BLaER1 treated with 17β-estradiol and CSF1 and Interleukin-3, amounts not matched to agents 10 nM and 100 nM (cell line): ENCODE results near the gene MAN2A1.
"Not testable (repeated sequence)": the region's sequence is repeated elsewhere in the genome, so short reads cannot be mapped to it uniquely, and the experiment has no call there.

Experiments used
- H3K27ac ChIP-seq, 11 experiments: shearing (Covaris generic); formaldehyde crosslinking; 2 replicates each; pipeline ENCODE4 v1.8.1; 2022
- H3K27me3 ChIP-seq, 11 experiments: shearing (Covaris generic); formaldehyde crosslinking; 2 replicates each; pipeline ENCODE4 v1.8.1; 2022
- H3K36me3 ChIP-seq, 11 experiments: shearing (Covaris generic); formaldehyde crosslinking; 2 replicates each; pipeline ENCODE4 v1.8.1; 2022
- H3K4me1 ChIP-seq, 10 experiments: shearing (Covaris generic); formaldehyde crosslinking; 2 replicates each; pipeline ENCODE4 v1.8.1; 2022
- H3K4me2 ChIP-seq, 11 experiments: shearing (Covaris generic); formaldehyde crosslinking; 2 replicates each; pipeline ENCODE4 v1.8.1; 2022
- H3K4me3 ChIP-seq, 10 experiments: shearing (Covaris generic); formaldehyde crosslinking; 2 replicates each; pipeline ENCODE4 v1.8.1; 2022
- H3K9ac ChIP-seq, 11 experiments: shearing (Covaris generic); formaldehyde crosslinking; 2 replicates each; pipeline ENCODE4 v1.8.1; 2022
- H3K9me3 ChIP-seq, 11 experiments: shearing (Covaris generic); formaldehyde crosslinking; replicated peaks in 1 of 11; 2 replicates each; pipeline ENCODE4 v1.8.1; 2022
- H4K20me1 ChIP-seq, 11 experiments: shearing (Covaris generic); formaldehyde crosslinking; 2 replicates each; pipeline ENCODE4 v1.8.1; 2022
- Cebpa-rat ChIP-seq, 11 experiments: shearing (Covaris generic); IDR thresholded peaks; 2 replicates each; pipeline ENCODE4 v1.8.1; 2022

The MAN2A1 gene

GRCh38 chr5:109756543-109757185 is 66.9 kb downstream of the MAN2A1 start:
- Histone ChIP-seq H3K4me3 (no peak overlapping the region), H3K9ac (no peak overlapping the region), H3K27ac (no peak overlapping the region), H3K4me1 (peaks cover 0 to 13% (median 0%) of the 10 kb centered on the region in 10 experiments; a peak in 3 of 20 replicates), H3K9me3 (peaks cover 10 to 26% (median 14%) of the 10 kb centered on the region in 11 experiments), H3K4me2 (no peak overlapping the region), H4K20me1 (peaks cover 0 to 18% (median 0%) of the 10 kb centered on the region in 11 experiments; a peak in 5 of 22 replicates), H3K27me3 (no peaks in the 10 kb centered on the region), H3K36me3 (peaks cover 40 to 71% (median 50%) of the 10 kb centered on the region in 11 experiments)
- no peak for TF ChIP-seq Cebpa-rat (IDR thresholded peaks at IDR 0.05)

GRCh38 chr5:109757490-109757889 is 67.8 kb downstream of the MAN2A1 start:
- H3K27me3 ChIP-seq = no peaks in the 10 kb centered on the region
- H3K4me2 ChIP-seq = no peak overlapping the region
- H3K36me3 ChIP-seq = peaks cover 40 to 67% (median 50%) of the 10 kb centered on the region in 11 experiments
- H3K27ac ChIP-seq = no peak overlapping the region
- H3K9me3 ChIP-seq = peaks cover 10 to 28% (median 15%) of the 10 kb centered on the region in 11 experiments
- no peak overlapping the region for H3K4me3 ChIP-seq
- peaks cover 0 to 21% (median 0%) of the 10 kb centered on the region in 11 experiments; a peak in 5 of 22 replicates for H4K20me1 ChIP-seq
- peaks cover 0 to 15% (median 0%) of the 10 kb centered on the region in 10 experiments; a peak in 3 of 20 replicates for H3K4me1 ChIP-seq
- H3K9ac ChIP-seq = no peak overlapping the region
- TF ChIP-seq Cebpa-rat (IDR thresholded peaks at IDR 0.05) = no peak

- Histone ChIP-seq H3K9me3 (peaks cover 10 to 31% (median 19%) of the 10 kb centered on the region in 11 experiments), H4K20me1 (peaks cover 0 to 18% (median 0%) of the 10 kb centered on the region in 11 experiments; a peak in 3 of 22 replicates), H3K4me1 (peaks cover 0 to 18% (median 0%) of the 10 kb centered on the region in 10 experiments; a peak in 3 of 20 replicates), H3K27me3 (no peaks in the 10 kb centered on the region), H3K36me3 (peaks cover 49 to 74% (median 65%) of the 10 kb centered on the region in 11 experiments), H3K9ac (no peak overlapping the region), H3K4me3 (no peak overlapping the region), H3K27ac (no peak overlapping the region), H3K4me2 (peak overlapping the region in 1 of 11 experiments; percentile 19; a peak in 1 of 22 replicates)
- no peak for TF ChIP-seq Cebpa-rat (IDR thresholded peaks at IDR 0.05)
Observed at GRCh38 chr5:109759306-109759705, 69.6 kb downstream of the MAN2A1 start.

GRCh38 chr5:109760130-109760529 is 70.4 kb downstream of the MAN2A1 start:
- H4K20me1 ChIP-seq, H3K9ac ChIP-seq, H3K4me3 ChIP-seq, H3K4me2 ChIP-seq, H3K27ac ChIP-seq, H3K27me3 ChIP-seq: not testable (repeated sequence)
- H3K9me3 ChIP-seq = peaks cover 10 to 31% (median 19%) of the 10 kb centered on the region in 11 experiments
- peaks cover 0 to 18% (median 0%) of the 10 kb centered on the region in 10 experiments; a peak in 3 of 20 replicates for H3K4me1 ChIP-seq
- peaks cover 49 to 66% (median 60%) of the 10 kb centered on the region in 11 experiments for H3K36me3 ChIP-seq

GRCh38 chr5:109762821-109763220 is 73.1 kb downstream of the MAN2A1 start:
- Histone ChIP-seq H3K4me3 (no peak overlapping the region), H3K27ac (no peak overlapping the region), H3K4me2 (no peak overlapping the region), H3K4me1 (peaks cover 0 to 18% (median 0%) of the 10 kb centered on the region in 10 experiments; a peak in 3 of 20 replicates), H3K27me3 (no peaks in the 10 kb centered on the region), H3K9ac (no peak overlapping the region), H4K20me1 (peaks cover 0 to 15% (median 0%) of the 10 kb centered on the region in 11 experiments; a peak in 3 of 22 replicates), H3K9me3 (peaks cover 10 to 27% (median 19%) of the 10 kb centered on the region in 11 experiments), H3K36me3 (peaks cover 34 to 65% (median 53%) of the 10 kb centered on the region in 11 experiments)
- TF ChIP-seq Cebpa-rat (IDR thresholded peaks at IDR 0.05) = no peak

GRCh38 chr5:109767184-109767995 is 77.7 kb downstream of the MAN2A1 start:
- Histone ChIP-seq H3K9ac (no peak overlapping the region), H4K20me1 (peaks cover 0 to 20% (median 0%) of the 10 kb centered on the region in 11 experiments; a peak in 2 of 22 replicates), H3K9me3 (peaks cover 0 to 10% (median 6%) of the 10 kb centered on the region in 11 experiments; a peak in 6 of 22 replicates), H3K36me3 (peaks cover 49 to 89% (median 69%) of the 10 kb centered on the region in 11 experiments), H3K4me3 (no peak overlapping the region), H3K4me2 (no peak overlapping the region), H3K27ac (no peak overlapping the region), H3K27me3 (no peaks in the 10 kb centered on the region), H3K4me1 (peaks cover 0 to 4% (median 0%) of the 10 kb centered on the region in 10 experiments; a peak in 1 of 20 replicates)
- TF ChIP-seq Cebpa-rat (IDR thresholded peaks at IDR 0.05) = no peak

GRCh38 chr5:109767997-109768396 is 78.3 kb downstream of the MAN2A1 start:
- Histone ChIP-seq H3K27ac (no peak overlapping the region), H3K9me3 (peaks cover 0 to 4% (median 2%) of the 10 kb centered on the region in 11 experiments; a peak in 4 of 22 replicates), H3K9ac (no peak overlapping the region), H3K36me3 (peaks cover 47 to 89% (median 69%) of the 10 kb centered on the region in 11 experiments), H3K4me3 (no peak overlapping the region), H4K20me1 (peaks cover 0 to 14% (median 0%) of the 10 kb centered on the region in 11 experiments; a peak in 1 of 22 replicates), H3K27me3 (no peaks in the 10 kb centered on the region), H3K4me1 (no peaks in the 10 kb centered on the region; a peak in 1 of 20 replicates), H3K4me2 (no peak overlapping the region)
- TF ChIP-seq Cebpa-rat (IDR thresholded peaks at IDR 0.05) = no peak

GRCh38 chr5:109769597-109770291 is 80.0 kb downstream of the MAN2A1 start:
- H3K4me3 ChIP-seq = no peak overlapping the region
- no peak overlapping the region for H3K9ac ChIP-seq
- no peaks in the 10 kb centered on the region for H3K9me3 ChIP-seq
- no peaks in the 10 kb centered on the region for H3K27me3 ChIP-seq
- H3K4me1 ChIP-seq = no peaks in the 10 kb centered on the region
- no peak overlapping the region for H3K27ac ChIP-seq
- H3K36me3 ChIP-seq = peaks cover 44 to 94% (median 68%) of the 10 kb centered on the region in 11 experiments
- H3K4me2 ChIP-seq = no peak overlapping the region
- no peak for TF ChIP-seq Cebpa-rat (IDR thresholded peaks at IDR 0.05)
- peaks cover 0 to 14% (median 0%) of the 10 kb centered on the region in 11 experiments; a peak in 1 of 22 replicates for H4K20me1 ChIP-seq
